Measurements from ENCODE around the gene PPARG. TPM values are rescaled to one million over a fixed set of nuclear protein-coding genes. Genes with fewer than 3 reads are reported as not detected.

Gene PPARG
- polyA plus RNA-seq, 3 donors, result 21.9 to 218 (median 113) TPM

GRCh38 chr3:12416731-12417130 lies 127.9 kb downstream of the PPARG start:
- 68 to 95% (median 93%) methylated on average over 8 of the region's 8 CpGs for WGBS, 3 donors
- no peak overlapping the region for H3K27ac ChIP-seq (ENCODE audit: low read depth, low read length)

GRCh38 chr3:12420393-12420792 lies 131.5 kb downstream of the PPARG start:
- no peak overlapping the region for H3K27ac ChIP-seq (ENCODE audit: low read depth, low read length)
- WGBS, 3 donors, result 65 to 78% (median 75%) methylated on average over 3 of the region's 3 CpGs

GRCh38 chr3:12421132-12421531 lies 132.3 kb downstream of the PPARG start:
- 79 to 87% (median 85%) methylated on average over 5 of the region's 5 CpGs for WGBS, 3 donors
- no peak overlapping the region for H3K27ac ChIP-seq (ENCODE audit: low read depth, low read length)

- H3K27ac ChIP-seq (ENCODE audit: low read depth, low read length), result no peak overlapping the region
Measured at GRCh38 chr3:12423131-12423530, 134.3 kb downstream of the PPARG start.

GRCh38 chr3:12423918-12424630 lies 135.2 kb downstream of the PPARG start:
- no peak overlapping the region for H3K27ac ChIP-seq (ENCODE audit: low read depth, low read length)
- 36 to 47% (median 43%) methylated on average over 6 of the region's 6 CpGs for WGBS, 3 donors

More at GRCh38 chr3:12423131-12423530, 134.3 kb downstream of the PPARG start:
- 55 to 75% (median 64%) methylated on average over 4 of the region's 4 CpGs for WGBS, 3 donors

GRCh38 chr3:12424635-12425319 lies 135.9 kb downstream of the PPARG start:
- H3K27ac ChIP-seq (ENCODE audit: low read depth, low read length), result no peak overlapping the region
- 66 to 76% (median 75%) methylated on average over 12 of the region's 12 CpGs for WGBS, 3 donors

GRCh38 chr3:12425850-12426579 lies 137.1 kb downstream of the PPARG start:
- H3K27ac ChIP-seq (ENCODE audit: low read depth, low read length), result no peak overlapping the region
- WGBS, 3 donors, result 66 to 80% (median 74%) methylated on average over 11 of the region's 11 CpGs

- 63 to 75% (median 75%) methylated on average over 4 of the region's 4 CpGs for WGBS, 3 donors
- H3K27ac ChIP-seq (ENCODE audit: low read depth, low read length), result no peak overlapping the region
Measured at GRCh38 chr3:12427551-12427950, 138.7 kb downstream of the PPARG start.

GRCh38 chr3:12428126-12428525 lies 139.3 kb downstream of the PPARG start:
- 58 to 70% (median 60%) methylated on average over 5 of the region's 5 CpGs for WGBS, 3 donors
- no peak overlapping the region for H3K27ac ChIP-seq (ENCODE audit: low read depth, low read length)

GRCh38 chr3:12430086-12430485 lies 141.2 kb downstream of the PPARG start:
- 31 to 41% (median 32%) methylated on average over 5 of the region's 5 CpGs for WGBS, 3 donors
- no peak overlapping the region for H3K27ac ChIP-seq (ENCODE audit: low read depth, low read length)

- 77 to 95% (median 95%) methylated on average over 6 of the region's 6 CpGs for WGBS, 3 donors
- no peak overlapping the region for H3K27ac ChIP-seq (ENCODE audit: low read depth, low read length)
Measured at GRCh38 chr3:12433823-12434222, 145.0 kb downstream of the PPARG start.

GRCh38 chr3:12436514-12437220 lies 147.8 kb downstream of the PPARG start:
- WGBS, 3 donors, result 53 to 60% (median 58%) methylated on average over 12 of the region's 12 CpGs
- no peak overlapping the region for H3K27ac ChIP-seq (ENCODE audit: low read depth, low read length)

GRCh38 chr3:12437221-12437605 lies 148.3 kb downstream of the PPARG start:
- no peak overlapping the region for H3K27ac ChIP-seq (ENCODE audit: low read depth, low read length)
- 86 to 97% (median 95%) methylated on average over 6 of the region's 6 CpGs for WGBS, 3 donors

- WGBS, 3 donors, result 85 to 93% (median 92%) methylated on average over 13 of the region's 13 CpGs
- no peak overlapping the region for H3K27ac ChIP-seq (ENCODE audit: low read depth, low read length)
Measured at GRCh38 chr3:12437861-12438260, 149.0 kb downstream of the PPARG start.

GRCh38 chr3:12438318-12438717 lies 149.4 kb downstream of the PPARG start:
- 74 to 91% (median 89%) methylated on average over 4 of the region's 4 CpGs for WGBS, 3 donors
- H3K27ac ChIP-seq (ENCODE audit: low read depth, low read length), result no peak overlapping the region

- WGBS, 3 donors, result 72 to 85% (median 79%) methylated on average over 11 of the region's 11 CpGs
- H3K27ac ChIP-seq (ENCODE audit: low read depth, low read length), result no peak overlapping the region
Measured at GRCh38 chr3:12439161-12439940, 150.5 kb downstream of the PPARG start.

- 46 to 61% (median 49%) methylated on average over 21 of the region's 21 CpGs for WGBS, 3 donors
- H3K27ac ChIP-seq (ENCODE audit: low read depth, low read length), result no peak overlapping the region
Measured at GRCh38 chr3:12440927-12441714, 152.3 kb downstream of the PPARG start.
